NOMO-1 (cell line): ENCODE measurements around the gene WFDC8.
"Not testable (repeated sequence)": the region's sequence is repeated elsewhere in the genome, so short reads cannot be mapped to it uniquely, and the experiment has no call there.

Experiments
- DNase-seq, 2 experiments: peaks; one replicate each; lab custom pipeline; 2025; ENCODE audit not compliant: unreplicated experiment in 2 of 2; lab: John Stamatoyannopoulos, UW

The WFDC8 gene

GRCh38 chr20:45579184-45579583 is at the start of gene WFDC8:
Gene WFDC8, minus strand, starts transcription at chr20:45579284. Its CDS starts 37 bp downstream, at chr20:45579247.
- DNase-seq: no peak

- DNase-seq: no peak
These were observed 47.5 kb upstream of the WFDC8 start for GRCh38 chr20:45626540-45626939.

GRCh38 chr20:45621593-45621992 is 42.5 kb upstream of the WFDC8 start:
- no peak for DNase-seq

GRCh38 chr20:45617591-45617990 is 38.5 kb upstream of the WFDC8 start:
- no peak for DNase-seq

GRCh38 chr20:45612314-45612713 is 33.2 kb upstream of the WFDC8 start:
- no peak for DNase-seq

- DNase-seq: no peak
These were observed 32.0 kb upstream of the WFDC8 start for GRCh38 chr20:45611054-45611453.

GRCh38 chr20:45607810-45608209 is 28.7 kb upstream of the WFDC8 start:
- DNase-seq: no peak

GRCh38 chr20:45595235-45595634 is 16.2 kb upstream of the WFDC8 start:
- no peak for DNase-seq

GRCh38 chr20:45593498-45593897 is 14.4 kb upstream of the WFDC8 start:
- DNase-seq: no peak

- DNase-seq: peak; percentile 9 to 68
These were observed 13.6 kb upstream of the WFDC8 start for GRCh38 chr20:45592574-45593189.

GRCh38 chr20:45589725-45590124 is 10.6 kb upstream of the WFDC8 start:
- peak in 1 of 2 experiments; percentile 10 for DNase-seq

GRCh38 chr20:45588800-45589199 is 9.7 kb upstream of the WFDC8 start:
- no peak for DNase-seq

GRCh38 chr20:45585986-45586385 is 6.9 kb upstream of the WFDC8 start:
- not testable (repeated sequence) for DNase-seq

- not testable (repeated sequence) for DNase-seq
These were observed 5.2 kb upstream of the WFDC8 start for GRCh38 chr20:45584294-45584693.

GRCh38 chr20:45583502-45583901 is 4.4 kb upstream of the WFDC8 start:
- no peak for DNase-seq

GRCh38 chr20:45581702-45582101 is 2.6 kb upstream of the WFDC8 start:
- no peak for DNase-seq

GRCh38 chr20:45578231-45578630 is 853 bp downstream of the WFDC8 start:
- DNase-seq: no peak

- DNase-seq: no peak
These were observed 2.1 kb downstream of the WFDC8 start for GRCh38 chr20:45576995-45577394.

- DNase-seq: no peak
These were observed 3.2 kb downstream of the WFDC8 start for GRCh38 chr20:45575931-45576330.

- DNase-seq: not testable (repeated sequence)
These were observed 9.4 kb downstream of the WFDC8 start for GRCh38 chr20:45569650-45570049.

GRCh38 chr20:45564760-45565276 is 14.3 kb downstream of the WFDC8 start:
- no peak for DNase-seq

- DNase-seq: no peak
These were observed 23.9 kb downstream of the WFDC8 start for GRCh38 chr20:45555198-45555597.

- no peak for DNase-seq
These were observed 26.6 kb downstream of the WFDC8 start for GRCh38 chr20:45552456-45552855.
